Measurements from ENCODE around the gene DCTN5.
"Not testable (repeated sequence)": the region's sequence is repeated elsewhere in the genome, so short reads cannot be mapped to it uniquely, and the experiment has no call there.

Gene DCTN5

DNA sequence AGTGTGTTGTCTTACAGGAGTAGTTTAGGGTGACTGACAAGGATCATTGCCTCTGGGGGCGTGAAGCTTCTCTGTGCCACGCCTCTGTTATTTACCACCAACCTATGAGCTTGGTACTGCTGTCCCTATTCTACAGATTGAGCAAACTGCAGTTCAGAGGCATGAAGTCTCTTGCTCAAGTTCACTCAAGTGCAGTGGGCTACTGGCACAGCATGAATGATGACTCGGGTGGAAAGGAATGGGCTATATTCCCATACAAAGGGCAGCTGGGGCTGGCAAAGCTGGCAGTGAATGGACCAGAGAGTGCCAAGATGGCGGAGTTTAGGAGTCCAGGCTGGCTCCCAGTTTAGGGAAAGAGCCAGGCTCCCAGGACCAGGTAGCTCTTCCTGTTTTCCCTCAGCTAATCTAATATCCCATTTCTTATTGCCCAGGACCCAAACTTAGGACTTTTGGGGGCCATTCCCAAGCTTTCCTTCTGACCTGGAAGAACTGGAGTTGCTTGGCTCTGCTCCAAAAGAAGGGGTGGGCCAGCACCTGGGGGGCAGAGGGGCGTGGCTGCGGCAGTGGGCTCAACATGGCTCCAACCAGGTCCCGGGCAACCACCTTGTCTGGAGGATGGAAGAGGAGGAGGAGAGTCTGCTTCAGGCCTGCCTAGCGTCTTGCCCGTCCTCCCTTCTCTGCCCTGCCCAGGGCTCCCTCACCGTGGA, 50.4 kb downstream of the DCTN5 start:
- DNase-seq = no peak

DNA sequence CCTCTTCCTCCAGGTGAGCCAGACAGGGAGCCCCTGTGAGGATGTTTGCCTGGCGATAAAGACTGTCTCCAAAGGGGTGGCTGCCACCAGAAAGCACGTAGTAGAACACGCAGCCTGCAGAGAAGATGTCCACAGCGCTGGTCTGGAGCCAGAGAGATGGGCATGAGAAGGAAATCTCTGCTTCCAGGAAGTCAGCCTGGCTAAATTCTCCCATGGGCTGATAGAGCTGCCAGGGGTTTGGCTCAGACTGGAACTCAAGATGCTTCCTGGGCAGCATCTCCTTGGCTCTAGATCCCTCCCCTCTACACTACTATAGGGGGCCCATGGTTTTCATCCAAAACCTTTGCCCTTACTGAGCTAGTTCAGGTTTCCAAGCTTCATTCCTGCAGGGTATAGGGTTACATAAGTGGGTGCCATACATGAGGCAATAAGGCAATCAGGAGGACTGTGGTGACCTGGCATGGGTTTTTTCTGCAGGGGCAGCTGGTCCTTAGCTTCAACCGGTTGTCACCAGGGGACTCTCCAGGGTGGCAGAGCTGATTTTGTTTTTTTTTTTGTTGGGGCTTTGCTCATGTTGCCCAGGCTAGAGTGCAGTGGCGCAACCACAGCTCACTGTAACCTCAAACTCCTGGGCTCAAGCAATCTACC, 51.0 kb downstream of the DCTN5 start:
- no peak for DNase-seq

GRCh38 chr16:23694265-23694643, 53.0 kb downstream of the DCTN5 start:
- DNase-seq = no peak

DNA sequence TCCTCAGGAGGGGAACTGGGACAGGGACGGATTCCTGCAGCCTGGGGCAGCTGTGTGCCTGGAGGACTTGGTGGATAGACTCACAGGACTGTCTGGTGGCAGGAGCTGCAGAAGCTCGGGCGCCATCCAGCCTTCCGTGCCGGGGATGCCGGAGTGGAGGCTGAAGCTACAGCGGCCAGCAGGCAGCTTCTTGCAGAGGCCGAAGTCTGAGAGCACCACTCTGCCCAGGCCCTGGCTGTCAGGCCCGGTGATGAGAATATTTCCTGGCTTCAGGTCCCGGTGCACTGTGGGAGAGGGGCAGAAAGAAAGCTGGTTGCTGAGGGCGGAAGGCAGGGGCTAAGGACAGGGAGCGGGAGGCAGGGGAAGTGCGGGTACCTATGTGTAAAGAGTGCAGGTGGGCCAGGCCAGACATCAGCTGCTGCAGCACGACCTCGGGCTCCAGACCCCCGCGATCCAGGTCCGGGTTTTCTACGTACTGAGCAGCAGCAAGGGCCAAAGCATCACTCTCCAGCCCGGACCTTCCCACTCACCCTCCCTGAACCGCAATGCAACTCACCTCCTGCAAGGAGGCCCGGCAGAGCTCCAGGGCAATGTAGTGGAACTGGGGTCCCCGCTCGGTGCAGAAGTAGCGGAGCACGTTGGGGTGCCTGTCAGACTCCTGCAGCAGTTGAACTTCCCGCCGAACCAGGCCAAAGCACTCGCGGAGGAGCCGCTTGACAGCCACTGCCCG, 53.5 kb downstream of the DCTN5 start:
- peak in 1 of 56 donors; percentile 4 for DNase-seq

- no peak for DNase-seq
These were observed 54.5 kb downstream of the DCTN5 start for GRCh38 chr16:23695756-23696155.

DNA sequence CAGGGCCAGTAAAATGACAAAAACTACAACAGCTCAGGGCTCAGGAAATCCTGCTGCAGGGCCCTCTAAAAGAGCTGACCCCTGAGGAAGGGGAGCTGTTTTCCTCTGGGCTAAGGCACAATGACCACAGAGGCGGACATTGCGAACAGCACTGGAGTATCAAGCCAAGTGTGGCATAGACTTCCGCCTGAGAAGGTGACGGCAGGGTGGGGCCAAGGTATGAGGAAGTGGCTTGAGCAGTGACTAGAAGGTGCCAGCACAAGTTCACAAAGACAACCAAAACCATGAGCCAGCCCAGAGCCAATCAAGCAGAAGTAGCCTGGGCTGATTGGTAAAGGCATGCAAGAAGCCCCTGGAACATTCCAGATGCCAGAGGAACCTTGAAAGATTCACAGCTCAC, 57.8 kb downstream of the DCTN5 start:
- no peak for DNase-seq

- no peak for DNase-seq
These were observed 58.8 kb downstream of the DCTN5 start for GRCh38 chr16:23700093-23700492.

GRCh38 chr16:23700509-23700908, 59.2 kb downstream of the DCTN5 start:
- no peak for DNase-seq

DNA sequence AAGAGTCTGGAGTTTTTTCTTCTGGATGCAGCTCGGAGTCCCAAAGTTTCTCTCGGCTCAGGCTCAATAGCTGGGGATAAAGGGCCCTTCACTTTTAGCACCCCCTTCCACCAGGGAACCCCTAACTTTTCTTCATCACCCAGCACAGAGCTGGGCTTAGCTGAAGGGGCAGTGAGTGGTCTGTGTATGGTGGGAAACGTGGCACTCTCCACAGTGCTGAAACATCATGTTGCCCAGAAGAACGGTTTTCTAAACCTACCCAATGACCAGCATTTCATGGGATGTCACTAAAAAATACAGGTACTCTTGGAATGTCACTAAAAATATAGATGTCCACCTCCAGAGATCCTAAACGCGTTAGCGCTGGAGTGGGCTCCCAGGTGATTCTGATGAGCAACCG, 59.8 kb downstream of the DCTN5 start:
- DNase-seq = no peak

- no peak for DNase-seq
These were observed 61.7 kb downstream of the DCTN5 start for GRCh38 chr16:23702951-23703350.

GRCh38 chr16:23704772-23705516, 63.7 kb downstream of the DCTN5 start:
- DNase-seq = no peak

GRCh38 chr16:23705517-23705902, 64.2 kb downstream of the DCTN5 start:
- DNase-seq = no peak

DNA sequence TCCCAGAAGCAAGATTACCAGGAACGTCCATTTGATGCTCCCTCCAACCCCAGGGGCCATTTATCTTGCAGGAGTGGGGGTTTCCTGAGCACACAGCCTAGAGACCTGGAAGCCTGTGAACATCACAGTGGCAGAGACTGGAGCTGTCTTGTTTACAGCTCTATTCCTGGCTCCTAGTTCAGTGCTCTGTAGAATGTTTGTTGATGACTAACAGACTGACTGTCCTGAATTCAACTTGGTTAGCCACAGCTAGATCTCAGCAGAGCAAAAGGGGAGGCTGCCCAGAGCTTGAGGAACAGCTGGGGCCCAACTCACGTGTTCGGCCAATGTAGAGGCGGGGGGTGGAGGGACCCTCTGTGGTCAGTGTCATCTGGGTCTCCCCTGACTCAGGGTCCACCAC, 65.2 kb downstream of the DCTN5 start:
- no peak for DNase-seq

GRCh38 chr16:23709536-23709935, 68.3 kb downstream of the DCTN5 start:
- no peak for DNase-seq

- no peak for DNase-seq
These were observed 68.7 kb downstream of the DCTN5 start for GRCh38 chr16:23710008-23710407.

DNA sequence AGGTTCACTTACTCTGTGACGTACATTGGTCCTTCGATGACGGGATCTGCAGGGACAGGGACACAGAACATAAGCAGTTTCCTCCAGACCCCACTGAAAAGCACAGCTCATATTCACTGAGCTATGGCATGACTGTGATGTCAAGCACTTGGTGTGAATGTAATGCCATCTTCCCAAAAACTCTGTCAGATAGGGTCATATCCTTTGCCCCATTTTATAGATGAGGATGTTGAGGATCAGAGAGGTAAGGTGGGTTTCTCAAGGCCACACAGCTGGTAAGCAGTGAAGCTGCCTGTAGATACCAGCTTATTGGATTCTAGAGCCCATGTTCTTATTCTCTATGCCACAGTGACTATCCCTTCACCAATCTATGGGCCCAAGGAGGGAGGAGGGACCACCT, 69.2 kb downstream of the DCTN5 start:
- DNase-seq = no peak

GRCh38 chr16:23711785-23712184, 70.5 kb downstream of the DCTN5 start:
- no peak for DNase-seq

GRCh38 chr16:23712976-23713375, 71.7 kb downstream of the DCTN5 start, which contains the start of gene ERN2:
ERN2 (minus strand) TSS chr16:23713222; CDS start chr16:23713187, 35 bp downstream.
- no peak for DNase-seq

DNA sequence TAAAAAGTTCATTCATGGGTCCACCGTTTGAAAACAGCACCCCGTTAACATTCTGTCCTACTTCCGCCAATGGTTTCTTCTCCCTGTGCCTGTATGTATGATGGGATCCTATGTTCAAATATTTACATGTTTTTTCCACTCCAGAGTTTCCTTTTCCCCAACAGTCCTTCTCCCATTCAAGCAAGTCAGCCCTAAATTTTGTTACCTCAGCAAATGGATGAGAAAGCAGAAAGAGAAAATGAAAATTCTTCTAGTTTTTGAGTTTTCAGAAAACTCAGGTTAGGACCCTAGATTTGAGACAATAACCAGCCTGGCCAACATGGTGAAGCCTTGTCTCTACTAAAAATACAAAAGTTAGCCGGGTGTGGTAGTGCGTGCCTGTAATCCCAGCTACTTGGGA, 75.2 kb downstream of the DCTN5 start:
- no peak for DNase-seq

DNA sequence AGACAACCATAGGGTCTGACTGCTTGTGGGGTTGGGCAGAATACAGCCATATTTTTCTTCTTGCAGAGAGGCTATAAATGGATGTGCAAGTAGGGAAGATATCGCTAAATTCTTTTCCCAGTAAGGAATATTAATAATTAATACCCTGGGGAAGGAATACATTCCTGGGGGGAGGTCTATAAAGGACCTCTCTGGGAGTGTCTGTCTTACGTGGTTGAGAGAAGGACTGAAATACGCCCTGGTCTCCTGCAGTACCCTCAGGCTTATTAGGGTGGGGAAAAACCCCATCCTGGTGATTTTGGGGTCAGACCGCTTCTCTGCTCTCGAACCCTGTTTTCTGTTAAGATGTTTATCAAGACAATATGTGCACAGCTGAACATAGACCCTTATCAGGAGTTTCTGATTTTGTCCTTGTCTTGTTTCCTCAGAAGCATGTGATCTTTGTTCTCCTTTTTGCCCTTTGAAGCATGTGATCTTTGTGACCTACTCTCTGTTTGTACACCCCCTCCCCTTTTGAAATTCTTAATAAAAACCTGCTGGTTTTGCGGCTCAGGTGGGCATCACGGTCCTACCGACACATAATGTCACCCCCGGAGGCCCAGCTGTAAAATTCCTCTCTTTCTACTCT, 81.5 kb downstream of the DCTN5 start:
- not testable (repeated sequence) for DNase-seq

- no peak for DNase-seq
These were observed 83.0 kb downstream of the DCTN5 start for GRCh38 chr16:23724096-23724784.

All from nucleus accumbens (tissue), 56 donors.